Mesenchymal stem cell (in vitro differentiated cells and primary cell): ENCODE results near the gene KLRG1. TPM values are rescaled to one million over a fixed set of nuclear protein-coding genes. Genes with fewer than 3 reads are reported as not detected.
A peak's percentile ranks its signal among the peaks of the same experiment; 100 is the strongest.

Source experiments
- DNase-seq: peaks from one replicate; pipeline ENCODE4 v3.0.0-alpha.2; 2013
- H2AFZ ChIP-seq: one replicate; pipeline ENCODE4 v1.6.1; 2013; ENCODE audit warnings: low read depth, mild to moderate bottlenecking, control low read depth, inconsistent platforms, low read length, moderate library complexity
- H2AK5ac ChIP-seq: 2 replicates; pipeline ENCODE4 v1.6.1; 2013; ENCODE audit warnings: low read length, moderate library complexity, mild to moderate bottlenecking, inconsistent platforms; ENCODE audit not compliant: severe bottlenecking
- H2BK120ac ChIP-seq: one replicate; pipeline ENCODE4 v1.6.1; 2013; ENCODE audit warnings: low read depth, mild to moderate bottlenecking, inconsistent platforms, low read length, moderate library complexity
- H2BK12ac ChIP-seq, 2 experiments: one replicate each; pipeline ENCODE4 v1.6.1; 2013; ENCODE audit warnings: inconsistent platforms in 2 of 2, low read length in 2 of 2, mild to moderate bottlenecking in 2 of 2, moderate library complexity in 2 of 2, control low read depth in 1 of 2
- H2BK15ac ChIP-seq: one replicate; pipeline ENCODE4 v1.6.1; 2013; ENCODE audit warnings: mild to moderate bottlenecking, low read depth, inconsistent platforms; ENCODE audit not compliant: poor library complexity, severe bottlenecking
- H2BK5ac ChIP-seq: 2 replicates; pipeline ENCODE4 v1.6.1; 2013; ENCODE audit warnings: low read depth, mild to moderate bottlenecking, low read length, control low read depth, inconsistent platforms; ENCODE audit not compliant: poor library complexity, severe bottlenecking
- H3K14ac ChIP-seq, 2 experiments: one replicate each; pipeline ENCODE4 v1.6.1; 2013; ENCODE audit warnings: inconsistent platforms in 2 of 2, low read length in 2 of 2, control low read depth in 1 of 2, mild to moderate bottlenecking in 1 of 2, moderate library complexity in 1 of 2
- H3K18ac ChIP-seq, 2 experiments: one replicate each; pipeline ENCODE4 v1.6.1; 2013; ENCODE audit warnings: inconsistent platforms in 2 of 2, low read length in 2 of 2, control low read depth in 1 of 2, low read depth in 1 of 2, mild to moderate bottlenecking in 1 of 2
- H3K23ac ChIP-seq, 2 experiments: one replicate each; pipeline ENCODE4 v1.6.1; 2013; ENCODE audit warnings: inconsistent platforms in 2 of 2, low read length in 2 of 2, mild to moderate bottlenecking in 2 of 2, moderate library complexity in 2 of 2, control low read depth in 1 of 2
- H3K27ac ChIP-seq: 2 replicates; pipeline ENCODE4 v1.5.1; 2013; ENCODE audit warnings: mild to moderate bottlenecking, moderate library complexity, low read length, control low read depth, inconsistent platforms; ENCODE audit not compliant: poor library complexity, severe bottlenecking
- H3K27me3 ChIP-seq, 2 experiments: 2 replicates each; pipeline versions ENCODE4 v1.6.1 to v1.7.0; 2013; ENCODE audit warnings: low read length in 2 of 2, mild to moderate bottlenecking in 2 of 2, moderate library complexity in 2 of 2, control low read depth in 1 of 2, inconsistent platforms in 1 of 2; ENCODE audit not compliant: control insufficient read depth in 1 of 2, insufficient read depth in 1 of 2
- H3K36me3 ChIP-seq, 2 experiments: 2 replicates each; pipeline versions ENCODE4 v1.6.1 to v1.7.0; 2013; ENCODE audit warnings: low read length in 2 of 2, control low read depth in 1 of 2, inconsistent platforms in 1 of 2, low read depth in 1 of 2, mild to moderate bottlenecking in 1 of 2; ENCODE audit not compliant: insufficient read depth in 2 of 2, control insufficient read depth in 1 of 2
- H3K4ac ChIP-seq, 2 experiments: one replicate each; pipeline ENCODE4 v1.6.1; 2013; ENCODE audit warnings: inconsistent platforms in 2 of 2, low read length in 2 of 2, mild to moderate bottlenecking in 2 of 2, moderate library complexity in 2 of 2, control low read depth in 1 of 2, low read depth in 1 of 2
- H3K4me1 ChIP-seq: 2 replicates; pipeline ENCODE4 v1.6.1; 2013; ENCODE audit warnings: low read depth, low read length, control low read depth; ENCODE audit not compliant: control insufficient read depth, insufficient read depth
- H3K4me2 ChIP-seq: 2 replicates; pipeline ENCODE4 v1.6.1; 2013; ENCODE audit warnings: low read length, mild to moderate bottlenecking, inconsistent platforms; ENCODE audit not compliant: poor library complexity, severe bottlenecking
- H3K4me3 ChIP-seq, 2 experiments: 2 replicates each; pipeline versions ENCODE4 v1.5.1 to v1.7.0; 2013; ENCODE audit warnings: low read length in 2 of 2, mild to moderate bottlenecking in 2 of 2, control low read depth in 1 of 2, low read depth in 1 of 2; ENCODE audit not compliant: insufficient read depth in 1 of 2
- H3K79me1 ChIP-seq: replicated peaks from 2 replicates; pipeline ENCODE4 v1.6.1; 2013; ENCODE audit warnings: mild to moderate bottlenecking, control low read depth, low read length, inconsistent platforms; ENCODE audit not compliant: poor library complexity, severe bottlenecking
- H3K9ac ChIP-seq: 2 replicates; pipeline ENCODE4 v1.7.0; 2013; ENCODE audit warnings: mild to moderate bottlenecking, low read length, moderate library complexity
- H3K9me3 ChIP-seq: 2 replicates; pipeline ENCODE4 v1.7.0; 2013; ENCODE audit warnings: mild to moderate bottlenecking, low read length; ENCODE audit not compliant: control insufficient read depth
- H4K8ac ChIP-seq: one replicate; pipeline ENCODE4 v1.6.1; 2013; ENCODE audit warnings: inconsistent platforms, mild to moderate bottlenecking, low read length, moderate library complexity
- H4K91ac ChIP-seq: one replicate; pipeline ENCODE4 v1.6.1; 2013; ENCODE audit warnings: mild to moderate bottlenecking, low read length, inconsistent platforms
- WGBS: methylation state at CpG from one replicate; pipeline ENCODE4 v1.1.7; 2013; ENCODE audit warnings: mixed read lengths; 5-methylcytosine and 5-hydroxymethylcytosine counted together
- polyA plus RNA-seq, 2 experiments: library from polyadenylated mRNA; stranded (reverse); fragments of 200-250 nt; gene quantifications; one replicate each; pipeline ENCODE4 v1.2.3, GENCODE V29; 2013

Gene KLRG1
- 0.64 TPM for polyA plus RNA-seq (2013, experiment 1 of 2)
- 0.63 TPM for polyA plus RNA-seq (2013, experiment 2 of 2)

DNA sequence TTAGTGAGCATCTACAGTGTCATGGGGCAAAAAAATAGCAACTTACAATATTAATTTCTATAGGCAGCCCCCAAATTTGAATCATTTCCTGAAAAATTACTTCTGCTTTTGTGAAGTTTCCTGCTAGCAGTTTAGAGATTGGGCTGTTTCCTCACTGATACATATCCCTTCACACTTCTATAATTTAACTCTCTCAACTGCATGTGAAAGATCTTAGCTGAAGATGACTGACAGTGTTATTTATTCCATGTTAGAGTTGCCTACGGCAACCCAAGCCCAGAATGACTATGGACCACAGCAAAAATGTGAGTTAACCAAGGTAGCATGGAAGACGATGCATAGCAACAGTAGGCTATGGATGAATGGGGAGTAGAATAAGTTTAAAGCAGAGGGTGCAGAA lies at the start of gene KLRG1:
Gene KLRG1, plus strand, starts transcription at position 134 of the 400 bp plus-strand sequence. Its CDS starts 90 bp downstream, at position 224.
- Histone ChIP-seq H3K27me3 (no peaks in the 10 kb centered on the region), H3K9me3 (no peaks in the 10 kb centered on the region), H2AFZ (no peak within 1 kb of the TSS), H3K23ac (no peak within 1 kb of the TSS), H2BK12ac (no peak within 1 kb of the TSS), H3K4ac (no peak within 1 kb of the TSS), H2BK120ac (no peak within 1 kb of the TSS), H3K27ac (no peak within 1 kb of the TSS), H3K14ac (no peak within 1 kb of the TSS), H3K4me2 (no peak within 1 kb of the TSS), H2BK15ac (no peak within 1 kb of the TSS), H3K18ac (no peak within 1 kb of the TSS), H2AK5ac (no peak within 1 kb of the TSS), H4K8ac (no peak within 1 kb of the TSS), H3K79me1 (no peaks in the 10 kb centered on the region), H4K91ac (no peak within 1 kb of the TSS), H3K4me1 (no peaks in the 10 kb centered on the region), H3K4me3 (no peak within 1 kb of the TSS), H2BK5ac (no peak within 1 kb of the TSS), H3K9ac (no peak within 1 kb of the TSS), H3K36me3 (no peaks in the 10 kb centered on the region)
- DNase-seq: no peak
- WGBS: 92% methylated on average over 2 of the region's 2 CpGs

DNA sequence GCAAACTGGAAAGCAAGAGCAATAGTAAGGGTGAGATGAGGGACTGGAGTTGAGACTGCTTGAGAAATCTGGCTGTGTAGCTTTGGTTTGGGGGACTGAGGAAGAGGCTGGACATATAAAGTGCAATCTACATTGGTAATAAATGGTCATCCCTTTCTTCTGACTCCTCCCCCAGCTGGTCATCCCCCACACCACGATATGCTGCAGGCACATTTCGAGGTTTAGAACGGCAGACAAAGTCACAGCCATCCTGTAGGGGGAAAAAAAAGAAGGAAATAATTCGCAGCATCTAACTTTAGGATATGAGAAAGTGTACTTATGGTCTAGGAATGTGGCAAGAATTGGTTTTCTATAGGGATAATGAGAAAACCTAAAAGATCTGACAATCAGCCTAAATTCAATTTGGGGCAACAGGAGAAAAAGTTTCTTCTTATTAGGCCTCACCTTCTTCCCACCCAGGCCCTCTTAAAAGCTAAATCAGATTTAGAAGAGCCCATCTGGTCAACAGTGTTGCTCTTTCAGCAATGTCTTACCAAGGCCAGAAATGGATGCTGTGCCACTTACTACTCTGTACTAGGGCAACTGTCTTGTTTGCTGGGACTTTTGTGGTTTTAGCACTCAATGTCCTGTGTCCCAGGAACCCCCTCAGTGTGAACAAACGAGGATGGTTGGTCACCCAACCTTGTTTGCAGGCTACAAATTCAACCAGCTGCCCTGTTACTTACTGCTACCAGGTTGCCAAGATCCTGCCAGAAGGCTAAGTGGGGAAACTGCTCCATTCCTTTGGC lies 47.5 kb upstream of the KLRG1 start:
- H3K79me1 ChIP-seq: peaks cover 18% of the 10 kb centered on the region
- no peak overlapping the region for H2BK15ac ChIP-seq
- H4K91ac ChIP-seq: peak overlapping the region; percentile 7
- no peaks in the 10 kb centered on the region for H3K27me3 ChIP-seq
- H2AK5ac ChIP-seq: no peak overlapping the region
- H2AFZ ChIP-seq: no peak overlapping the region
- no peaks in the 10 kb centered on the region for H3K4me1 ChIP-seq
- no peak overlapping the region for H2BK5ac ChIP-seq
- H3K4ac ChIP-seq: no peak overlapping the region
- H3K9ac ChIP-seq: no peak overlapping the region
- peaks cover 23 to 77% of the 10 kb centered on the region in 2 experiments for H3K36me3 ChIP-seq
- 94% methylated on average over 5 of the region's 5 CpGs for WGBS
- H2BK120ac ChIP-seq: no peak overlapping the region
- H3K4me3 ChIP-seq: no peak overlapping the region
- no peak overlapping the region for H3K4me2 ChIP-seq
- H3K18ac ChIP-seq: no peak overlapping the region
- DNase-seq: peak; percentile 1
- no peak overlapping the region for H3K14ac ChIP-seq
- no peak overlapping the region for H3K27ac ChIP-seq
- no peak overlapping the region for H4K8ac ChIP-seq
- H2BK12ac ChIP-seq: no peak overlapping the region
- no peaks in the 10 kb centered on the region for H3K9me3 ChIP-seq
- H3K23ac ChIP-seq: no peak overlapping the region

DNA sequence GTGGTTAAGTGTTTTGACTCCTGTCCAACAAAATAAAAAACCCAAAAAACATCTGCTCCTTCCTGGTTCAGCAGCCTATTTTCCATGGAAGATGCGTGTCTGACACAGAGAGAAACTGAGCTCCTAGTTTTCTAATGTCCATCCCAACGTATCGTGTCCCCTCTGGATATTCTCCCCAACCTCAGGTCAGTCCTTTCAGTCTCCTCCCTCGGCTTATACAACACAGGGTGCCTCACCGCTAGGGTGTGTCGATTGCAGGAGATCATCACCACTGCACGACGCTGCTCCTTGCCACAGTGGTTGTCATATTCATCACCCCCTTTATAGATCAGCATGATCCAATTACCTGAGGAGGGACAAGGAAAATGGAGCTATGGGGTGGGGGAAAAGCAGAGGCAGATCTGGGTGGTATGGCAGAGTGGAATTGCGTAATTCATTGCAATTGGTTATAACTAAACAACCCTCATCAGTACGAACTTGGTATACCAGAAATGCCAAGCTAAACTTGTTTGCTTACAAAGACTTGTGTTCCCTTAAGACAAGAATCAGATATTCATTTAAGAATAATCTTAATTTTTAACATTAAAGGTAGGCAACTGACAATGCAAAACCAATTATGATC lies 45.7 kb upstream of the KLRG1 start:
- Histone ChIP-seq H2BK12ac (no peak overlapping the region), H3K27ac (no peak overlapping the region), H3K4me3 (no peak overlapping the region), H3K18ac (no peak overlapping the region), H2BK15ac (no peak overlapping the region), H2AFZ (no peak overlapping the region), H3K23ac (no peak overlapping the region), H2BK120ac (no peak overlapping the region), H3K9me3 (no peaks in the 10 kb centered on the region), H2BK5ac (no peak overlapping the region), H3K9ac (no peak overlapping the region), H4K91ac (no peak overlapping the region), H2AK5ac (no peak overlapping the region), H3K27me3 (no peaks in the 10 kb centered on the region), H3K36me3 (peaks cover 21 to 59% of the 10 kb centered on the region in 2 experiments), H3K14ac (no peak overlapping the region), H3K4me1 (no peaks in the 10 kb centered on the region), H4K8ac (no peak overlapping the region), H3K79me1 (peaks cover 18% of the 10 kb centered on the region), H3K4ac (no peak overlapping the region), H3K4me2 (no peak overlapping the region)
- WGBS: 98% methylated on average over 8 of the region's 10 CpGs
- no peak for DNase-seq

DNA sequence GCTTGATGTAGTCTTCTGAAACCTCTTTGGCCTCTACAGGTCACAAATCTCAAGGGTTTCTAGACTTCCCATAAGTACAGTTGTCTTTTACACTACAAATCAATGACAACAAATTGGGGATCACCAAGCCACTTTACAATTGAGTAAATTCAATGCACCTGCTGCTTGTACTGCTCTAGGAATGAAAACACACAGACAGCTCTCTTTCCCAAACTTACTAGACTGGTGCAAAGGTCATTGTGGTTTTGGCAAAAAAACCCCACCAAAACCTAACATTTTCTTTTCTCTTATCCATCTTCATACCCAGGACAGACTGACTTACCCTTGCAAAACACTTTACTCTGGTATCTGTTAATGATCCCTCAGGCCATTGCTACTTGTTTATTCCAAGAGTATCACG lies 42.6 kb upstream of the KLRG1 start:
- WGBS: 86% methylated on average over 1 of the region's 1 CpG
- no peak overlapping the region for H2BK120ac ChIP-seq

More for the DNA sequence above, 42.6 kb upstream of the KLRG1 start:
- Histone ChIP-seq H3K18ac (no peak overlapping the region), H2BK5ac (no peak overlapping the region), H3K4me3 (no peak overlapping the region), H2AFZ (no peak overlapping the region), H3K27me3 (no peaks in the 10 kb centered on the region), H3K36me3 (peaks cover 17 to 47% of the 10 kb centered on the region in 2 experiments), H3K79me1 (peaks cover 21% of the 10 kb centered on the region), H2BK12ac (no peak overlapping the region), H3K9me3 (no peaks in the 10 kb centered on the region), H3K27ac (no peak overlapping the region), H3K14ac (no peak overlapping the region), H2BK15ac (no peak overlapping the region), H3K9ac (no peak overlapping the region), H4K91ac (no peak overlapping the region), H3K23ac (no peak overlapping the region), H2AK5ac (no peak overlapping the region), H3K4ac (no peak overlapping the region), H4K8ac (no peak overlapping the region), H3K4me1 (no peaks in the 10 kb centered on the region), H3K4me2 (no peak overlapping the region)
- DNase-seq: no peak
